SK-N-SH (cell line): ENCODE results near the gene TAOK1. TPM values are rescaled to one million over a fixed set of nuclear protein-coding genes. Genes with fewer than 3 reads are reported as not detected.

Experiments
- CTCF ChIA-PET: fragments of 300-600, 350-600 bp; formaldehyde crosslinking; extraction: SDS; loops from one replicate; lab custom pipeline; 2021; lab: Yijun Ruan, JAX
- POLR2A ChIA-PET: fragments of 350-600 bp; sonication (Branson Sonifier 250); formaldehyde crosslinking; extraction: SDS; loops from one replicate; lab custom pipeline; 2020; ENCODE audit warnings: antibody characterized with exemption, inconsistent platforms; lab: Yijun Ruan, JAX
- DNase-seq: peaks from one replicate; pipeline ENCODE4 v3.0.0; 2012
- H2AFZ ChIP-seq: fragments of 200-600 bp; sonication (generic); 2 replicates; pipeline ENCODE4 v1.8.1; 2016; ENCODE audit warnings: antibody characterized with exemption, mild to moderate bottlenecking, low read depth
- H3F3A ChIP-seq: fragments of 200-600 bp; sonication (generic); replicated peaks from 2 replicates; pipeline ENCODE3; 2016; ENCODE audit warnings: antibody characterized with exemption, mild to moderate bottlenecking; ENCODE audit not compliant: insufficient read depth
- H3K27ac ChIP-seq, 2 experiments: fragments of 200-500 bp in 1 of 2; fragments of 200-600 bp in 1 of 2; sonication (Bioruptor generic) in 1 of 2; sonication (generic), shearing (Covaris generic) in 1 of 2; 2 replicates each; pipeline versions ENCODE4 v1.5.1 to v1.6.1; 2014 to 2016; ENCODE audit warnings: low read depth in 2 of 2, inconsistent platforms in 1 of 2, low read length in 1 of 2, mild to moderate bottlenecking in 1 of 2, mixed read lengths in 1 of 2
- H3K27me3 ChIP-seq: fragments of 200-600 bp; sonication (generic), shearing (Covaris generic); 2 replicates; pipeline ENCODE4 v1.6.1; 2016; ENCODE audit warnings: mixed run types; ENCODE audit not compliant: insufficient read depth
- H3K36me3 ChIP-seq, 2 experiments: fragments of 200-500 bp in 1 of 2; fragments of 200-600 bp in 1 of 2; sonication (Bioruptor generic) in 1 of 2; sonication (generic) in 1 of 2; replicated peaks in 1 of 2; 2 replicates each; pipeline versions ENCODE3 to v1.5.1; 2014 to 2016; ENCODE audit warnings: low read length in 1 of 2, mild to moderate bottlenecking in 1 of 2; ENCODE audit not compliant: insufficient read depth in 2 of 2, control insufficient read depth in 1 of 2
- H3K4me1 ChIP-seq, 2 experiments: fragments of 200-500 bp in 1 of 2; fragments of 200-600 bp in 1 of 2; sonication (Bioruptor generic) in 1 of 2; sonication (generic), shearing (Covaris generic) in 1 of 2; 2 replicates each; pipeline versions ENCODE4 v1.5.1 to v1.6.1; 2014 to 2016; ENCODE audit warnings: low read depth in 1 of 2, low read length in 1 of 2, mixed run types in 1 of 2; ENCODE audit not compliant: insufficient read depth in 2 of 2, control insufficient read depth in 1 of 2
- H3K4me2 ChIP-seq: fragments of 200-600 bp; sonication (generic), shearing (Covaris generic); 2 replicates; pipeline ENCODE4 v1.6.1; 2017; ENCODE audit warnings: mixed run types
- H3K4me3 ChIP-seq, 2 experiments: fragments of 200-500 bp in 1 of 2; fragments of 200-600 bp in 1 of 2; sonication (Bioruptor generic) in 1 of 2; sonication (generic), shearing (Covaris generic) in 1 of 2; 2 replicates each; pipeline versions ENCODE4 v1.5.1 to v1.8.1; 2014 to 2016; ENCODE audit warnings: low read depth in 2 of 2, inconsistent platforms in 1 of 2, low read length in 1 of 2, mild to moderate bottlenecking in 1 of 2, mixed read lengths in 1 of 2, moderate library complexity in 1 of 2
- H3K79me2 ChIP-seq: fragments of 200-600 bp; sonication (generic); 2 replicates; pipeline ENCODE4 v1.8.1; 2017; ENCODE audit warnings: mild to moderate bottlenecking; ENCODE audit not compliant: insufficient read depth
- H3K9ac ChIP-seq: fragments of 200-600 bp; sonication (generic); 2 replicates; pipeline ENCODE4 v1.6.1; 2017; ENCODE audit warnings: mixed run types
- H3K9me2 ChIP-seq: fragments of 200-600 bp; sonication (generic); 2 replicates; pipeline ENCODE4 v1.6.1; 2017; ENCODE audit warnings: mixed run types
- H3K9me3 ChIP-seq: fragments of 200-600 bp; sonication (generic); 2 replicates; pipeline ENCODE4 v1.6.1; 2017; ENCODE audit warnings: mixed run types, mild to moderate bottlenecking, moderate library complexity
- H4K20me1 ChIP-seq: fragments of 200-600 bp; sonication (generic); 2 replicates; pipeline ENCODE4 v1.6.1; 2017; ENCODE audit warnings: mild to moderate bottlenecking, mixed run types; ENCODE audit not compliant: insufficient read depth
- CHD2 ChIP-seq: fragments of 150-350 bp; IDR thresholded peaks from 2 replicates; pipeline ENCODE4 v1.6.1; 2018; ENCODE audit warnings: low read length; ENCODE audit not compliant: partially characterized antibody
- EP300 ChIP-seq, 2 experiments: IDR thresholded peaks; 2 replicates each; pipeline versions ENCODE4 v1.4.0 to v1.6.1; 2012; ENCODE audit warnings: borderline replicate concordance in 1 of 2, low read depth in 1 of 2, low read length in 1 of 2
- FOSL2 ChIP-seq: IDR thresholded peaks from 2 replicates; pipeline ENCODE4 v1.4.0; 2012; ENCODE audit warnings: low read depth, mild to moderate bottlenecking, moderate library complexity, borderline replicate concordance
- FOXJ3 ChIP-seq: sonication (generic); formaldehyde crosslinking; IDR thresholded peaks from 2 replicates; pipeline ENCODE4 v1.5.1; 2020; ENCODE audit warnings: mild to moderate bottlenecking, missing genetic modification reagents
- GABPA ChIP-seq: IDR thresholded peaks from 2 replicates; pipeline ENCODE4 v1.4.0; 2012; ENCODE audit warnings: low read depth, mild to moderate bottlenecking
- GATA2 ChIP-seq: sonication (generic); formaldehyde crosslinking; IDR thresholded peaks from 2 replicates; pipeline ENCODE4 v1.5.0; 2020; ENCODE audit warnings: mild to moderate bottlenecking, missing genetic modification reagents
- MEF2A ChIP-seq: IDR thresholded peaks from 2 replicates; pipeline ENCODE4 v1.4.0; 2012; ENCODE audit warnings: low read depth, borderline replicate concordance
- MXI1 ChIP-seq: IDR thresholded peaks from 2 replicates; pipeline ENCODE4 v1.6.1; 2012; ENCODE audit warnings: mild to moderate bottlenecking, low read depth, low read length, improper control_type of control experiment
- NFIC ChIP-seq: IDR thresholded peaks from 2 replicates; pipeline ENCODE4 v1.4.0; 2012; ENCODE audit warnings: borderline replicate concordance
- NRF1 ChIP-seq: IDR thresholded peaks from 2 replicates; pipeline ENCODE4 v1.6.1; 2012; ENCODE audit warnings: low read depth, mild to moderate bottlenecking, low read length
- PBX3 ChIP-seq: IDR thresholded peaks from 2 replicates; pipeline ENCODE4; 2012
- POLR2AphosphoS5 ChIP-seq: IDR thresholded peaks from 2 replicates; pipeline ENCODE4 v1.6.1; 2012; ENCODE audit warnings: low read depth, low read length
- RAD21 ChIP-seq: IDR thresholded peaks from 2 replicates; pipeline ENCODE4 v1.6.1; 2012; ENCODE audit warnings: mild to moderate bottlenecking, low read length
- RCOR1 ChIP-seq: fragments of 150-350 bp; IDR thresholded peaks from 2 replicates; pipeline ENCODE4 v1.6.1; 2017; ENCODE audit warnings: antibody characterized with exemption, low read length
- RXRA ChIP-seq: IDR thresholded peaks from 2 replicates; pipeline ENCODE4 v1.4.0; 2012; ENCODE audit warnings: low read depth, mild to moderate bottlenecking, borderline replicate concordance
- SIN3A ChIP-seq: IDR thresholded peaks from 2 replicates; pipeline ENCODE4 v1.6.1; 2012; ENCODE audit warnings: low read depth, mild to moderate bottlenecking, low read length, moderate library complexity, borderline replicate concordance
- SMC3 ChIP-seq: IDR thresholded peaks from 2 replicates; pipeline ENCODE4 v1.6.1; 2012; ENCODE audit warnings: low read depth, low read length, improper control_type of control experiment
- TAF1 ChIP-seq: IDR thresholded peaks from 2 replicates; pipeline ENCODE4 v1.6.1; 2012; ENCODE audit warnings: low read depth, mild to moderate bottlenecking, low read length, moderate library complexity, borderline replicate concordance
- TCF12 ChIP-seq: IDR thresholded peaks from 2 replicates; pipeline ENCODE4 v1.4.0; 2012
- YY1 ChIP-seq: IDR thresholded peaks from 2 replicates; pipeline ENCODE4 v1.4.0; 2012; ENCODE audit warnings: low read depth, mild to moderate bottlenecking
- WGBS: methylation state at CpG from one replicate; pipeline ENCODE4 v1.1.6; 2017; ENCODE audit warnings: low lambda C conversion rate; 5-methylcytosine and 5-hydroxymethylcytosine counted together
- polyA plus RNA-seq, 3 experiments: library from polyadenylated mRNA; depleted of rRNA; stranded (reverse); fragments of >200 nt; gene quantifications; 2 replicates each; pipeline ENCODE4 v1.2.3, GENCODE V29; 2012
- TF ChIP-seq, protein P1 (sequence below): fragments of 150-350 bp; IDR thresholded peaks from 2 replicates; pipeline ENCODE4 v1.6.1; 2017; ENCODE audit warnings: antibody characterized with exemption, low read length, low read depth, borderline replicate concordance
- TF ChIP-seq, protein P2 (sequence below): fragments of 150-350 bp; IDR thresholded peaks from 2 replicates; pipeline ENCODE4 v1.6.1; 2016; ENCODE audit warnings: mild to moderate bottlenecking, low read depth, low read length
- TF ChIP-seq, protein P3 (sequence below): IDR thresholded peaks from 2 replicates; pipeline ENCODE4 v1.6.1; 2012; ENCODE audit warnings: mild to moderate bottlenecking, low read depth, low read length, moderate library complexity
- TF ChIP-seq, protein P4 (sequence below): fragments of 200-600 bp; sonication (generic); IDR thresholded peaks from 2 replicates; pipeline ENCODE4 v1.6.1; 2017; ENCODE audit warnings: antibody characterized with exemption, mild to moderate bottlenecking, moderate library complexity

Gene TAOK1
- polyA plus RNA-seq, 1 of the 3 experiments (the other 2 are of a cell fraction), result 5.9 TPM

DNA sequence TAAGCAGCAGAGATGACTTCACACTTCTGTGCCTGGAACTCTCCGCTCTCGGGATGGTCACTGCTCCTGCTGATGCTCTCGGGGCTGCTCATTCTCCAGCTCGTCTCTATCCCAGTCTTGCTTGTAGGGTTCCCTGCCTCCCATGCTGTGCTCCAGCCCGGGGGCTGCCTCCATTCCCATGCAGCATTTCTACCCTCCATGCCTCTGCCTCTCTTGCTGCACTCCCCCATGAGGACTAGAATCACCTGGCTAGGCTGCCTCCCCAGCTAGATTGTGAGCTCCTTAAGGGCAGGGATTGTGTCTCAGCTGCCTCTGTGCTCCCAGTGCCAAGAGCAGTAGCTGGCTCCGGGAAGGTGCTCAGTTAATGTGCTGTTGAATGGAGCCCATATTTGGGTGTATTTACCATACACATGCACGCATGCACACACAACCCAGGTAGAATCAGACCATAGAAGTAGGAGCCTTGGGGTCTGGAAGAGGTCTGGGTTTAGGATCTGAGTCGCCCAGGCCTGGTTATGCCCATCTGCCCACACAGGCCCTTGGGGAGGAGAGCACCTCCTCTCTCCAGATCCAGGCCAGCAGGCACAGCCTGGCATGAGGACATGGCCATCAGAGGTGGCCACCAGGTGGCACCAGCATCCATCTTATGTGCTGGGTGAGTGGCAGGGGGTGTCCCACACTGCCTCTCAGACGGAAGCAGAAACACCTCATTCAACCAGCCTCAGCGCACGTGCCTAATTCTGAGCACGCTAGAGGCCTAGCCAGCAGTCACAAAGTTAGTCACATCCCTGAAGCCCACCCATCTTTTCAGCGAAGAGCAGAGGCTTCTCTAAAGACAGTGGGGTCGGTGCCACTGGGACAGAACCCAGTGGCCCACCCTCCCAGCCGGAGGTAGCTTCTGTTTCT is 190.0 kb downstream of the TAOK1 start:
- Histone ChIP-seq H3K79me2 (peaks cover 36% of the 10 kb centered on the region), H3K36me3 (peaks cover 9 to 70% of the 10 kb centered on the region in 2 experiments), H3K4me2 (no peak overlapping the region), H4K20me1 (peaks cover 36% of the 10 kb centered on the region), H3F3A (peaks cover 5% of the 10 kb centered on the region), H3K9me3 (no peaks in the 10 kb centered on the region), H3K9me2 (no peaks in the 10 kb centered on the region), H3K4me1 (peaks cover 2 to 17% of the 10 kb centered on the region in 2 experiments; a peak in 2 of 4 replicates), H3K27ac (peak overlapping the region in 1 of 2 experiments; percentile 53; a peak in 2 of 4 replicates), H3K9ac (no peak overlapping the region), H2AFZ (no peak overlapping the region), H3K4me3 (peak overlapping the region in 1 of 2 experiments; percentile 32; a peak in 1 of 4 replicates), H3K27me3 (no peaks in the 10 kb centered on the region)
- peak; percentile 96 for DNase-seq
- POLR2A ChIA-PET, result interaction anchor here (1.5 kb wide), 1 partner anchor 11 kb away, joined by 4 read pairs; no protein-coding TSS in a partner anchor
- CTCF ChIA-PET, result interaction anchor here (0.6 to 12.7 kb wide), 25 partner anchors 8 to 602 kb away, joined by 3 to 166 read pairs (median 4); partner anchors contain the start of genes ABHD15, ANKRD13B and TP53I13
- 53% methylated on average over 12 of the region's 15 CpGs for WGBS
- TF ChIP-seq, protein P1, sequence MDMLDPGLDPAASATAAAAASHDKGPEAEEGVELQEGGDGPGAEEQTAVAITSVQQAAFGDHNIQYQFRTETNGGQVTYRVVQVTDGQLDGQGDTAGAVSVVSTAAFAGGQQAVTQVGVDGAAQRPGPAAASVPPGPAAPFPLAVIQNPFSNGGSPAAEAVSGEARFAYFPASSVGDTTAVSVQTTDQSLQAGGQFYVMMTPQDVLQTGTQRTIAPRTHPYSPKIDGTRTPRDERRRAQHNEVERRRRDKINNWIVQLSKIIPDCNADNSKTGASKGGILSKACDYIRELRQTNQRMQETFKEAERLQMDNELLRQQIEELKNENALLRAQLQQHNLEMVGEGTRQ, result no peak
- TF ChIP-seq SMC3 (peak; percentile 90), CHD2 (peak; percentile 33), RXRA (no peak), RAD21 (peak; percentile 92), TCF12 (no peak), GATA2 (CRISPR knock-in tag) (no peak), FOSL2 (no peak), SIN3A (no peak), RCOR1 (0 out of 2 replicates have a peak, but pooled peaks have one; percentile 21), PBX3 (peak; percentile 83), TAF1 (no peak), FOXJ3 (no peak), NRF1 (no peak), NFIC (no peak), POLR2AphosphoS5 (no peak), EP300 (IDR thresholded peaks at IDR 0.05; ENCODE audit: borderline replicate concordance in 1 of 2, low read depth in 1 of 2, low read length in 1 of 2) (no peak), GABPA (no peak), MEF2A (no peak), MXI1 (peak; percentile 93), YY1 (no peak)
- TF ChIP-seq, protein P2, sequence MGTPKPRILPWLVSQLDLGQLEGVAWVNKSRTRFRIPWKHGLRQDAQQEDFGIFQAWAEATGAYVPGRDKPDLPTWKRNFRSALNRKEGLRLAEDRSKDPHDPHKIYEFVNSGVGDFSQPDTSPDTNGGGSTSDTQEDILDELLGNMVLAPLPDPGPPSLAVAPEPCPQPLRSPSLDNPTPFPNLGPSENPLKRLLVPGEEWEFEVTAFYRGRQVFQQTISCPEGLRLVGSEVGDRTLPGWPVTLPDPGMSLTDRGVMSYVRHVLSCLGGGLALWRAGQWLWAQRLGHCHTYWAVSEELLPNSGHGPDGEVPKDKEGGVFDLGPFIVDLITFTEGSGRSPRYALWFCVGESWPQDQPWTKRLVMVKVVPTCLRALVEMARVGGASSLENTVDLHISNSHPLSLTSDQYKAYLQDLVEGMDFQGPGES, result no peak
- TF ChIP-seq, protein P3, sequence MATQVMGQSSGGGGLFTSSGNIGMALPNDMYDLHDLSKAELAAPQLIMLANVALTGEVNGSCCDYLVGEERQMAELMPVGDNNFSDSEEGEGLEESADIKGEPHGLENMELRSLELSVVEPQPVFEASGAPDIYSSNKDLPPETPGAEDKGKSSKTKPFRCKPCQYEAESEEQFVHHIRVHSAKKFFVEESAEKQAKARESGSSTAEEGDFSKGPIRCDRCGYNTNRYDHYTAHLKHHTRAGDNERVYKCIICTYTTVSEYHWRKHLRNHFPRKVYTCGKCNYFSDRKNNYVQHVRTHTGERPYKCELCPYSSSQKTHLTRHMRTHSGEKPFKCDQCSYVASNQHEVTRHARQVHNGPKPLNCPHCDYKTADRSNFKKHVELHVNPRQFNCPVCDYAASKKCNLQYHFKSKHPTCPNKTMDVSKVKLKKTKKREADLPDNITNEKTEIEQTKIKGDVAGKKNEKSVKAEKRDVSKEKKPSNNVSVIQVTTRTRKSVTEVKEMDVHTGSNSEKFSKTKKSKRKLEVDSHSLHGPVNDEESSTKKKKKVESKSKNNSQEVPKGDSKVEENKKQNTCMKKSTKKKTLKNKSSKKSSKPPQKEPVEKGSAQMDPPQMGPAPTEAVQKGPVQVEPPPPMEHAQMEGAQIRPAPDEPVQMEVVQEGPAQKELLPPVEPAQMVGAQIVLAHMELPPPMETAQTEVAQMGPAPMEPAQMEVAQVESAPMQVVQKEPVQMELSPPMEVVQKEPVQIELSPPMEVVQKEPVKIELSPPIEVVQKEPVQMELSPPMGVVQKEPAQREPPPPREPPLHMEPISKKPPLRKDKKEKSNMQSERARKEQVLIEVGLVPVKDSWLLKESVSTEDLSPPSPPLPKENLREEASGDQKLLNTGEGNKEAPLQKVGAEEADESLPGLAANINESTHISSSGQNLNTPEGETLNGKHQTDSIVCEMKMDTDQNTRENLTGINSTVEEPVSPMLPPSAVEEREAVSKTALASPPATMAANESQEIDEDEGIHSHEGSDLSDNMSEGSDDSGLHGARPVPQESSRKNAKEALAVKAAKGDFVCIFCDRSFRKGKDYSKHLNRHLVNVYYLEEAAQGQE, result no peak
- TF ChIP-seq, protein P4, sequence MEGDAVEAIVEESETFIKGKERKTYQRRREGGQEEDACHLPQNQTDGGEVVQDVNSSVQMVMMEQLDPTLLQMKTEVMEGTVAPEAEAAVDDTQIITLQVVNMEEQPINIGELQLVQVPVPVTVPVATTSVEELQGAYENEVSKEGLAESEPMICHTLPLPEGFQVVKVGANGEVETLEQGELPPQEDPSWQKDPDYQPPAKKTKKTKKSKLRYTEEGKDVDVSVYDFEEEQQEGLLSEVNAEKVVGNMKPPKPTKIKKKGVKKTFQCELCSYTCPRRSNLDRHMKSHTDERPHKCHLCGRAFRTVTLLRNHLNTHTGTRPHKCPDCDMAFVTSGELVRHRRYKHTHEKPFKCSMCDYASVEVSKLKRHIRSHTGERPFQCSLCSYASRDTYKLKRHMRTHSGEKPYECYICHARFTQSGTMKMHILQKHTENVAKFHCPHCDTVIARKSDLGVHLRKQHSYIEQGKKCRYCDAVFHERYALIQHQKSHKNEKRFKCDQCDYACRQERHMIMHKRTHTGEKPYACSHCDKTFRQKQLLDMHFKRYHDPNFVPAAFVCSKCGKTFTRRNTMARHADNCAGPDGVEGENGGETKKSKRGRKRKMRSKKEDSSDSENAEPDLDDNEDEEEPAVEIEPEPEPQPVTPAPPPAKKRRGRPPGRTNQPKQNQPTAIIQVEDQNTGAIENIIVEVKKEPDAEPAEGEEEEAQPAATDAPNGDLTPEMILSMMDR, result peak; percentile 85
